GM23248 (cell line): ENCODE results near the gene SPATA46. TPM values are rescaled to one million over a fixed set of nuclear protein-coding genes. Genes with fewer than 3 reads are reported as not detected.

Experiments used
- DNase-seq: peaks from one replicate; pipeline ENCODE4 v3.0.0-alpha.2; 2015
- H2AFZ ChIP-seq: fragments of 200-600 bp; sonication (generic); 2 replicates; pipeline ENCODE4 v1.6.1; 2016; ENCODE audit warnings: antibody characterized with exemption
- H3F3A ChIP-seq: fragments of 200-600 bp; sonication (generic); 2 replicates; pipeline ENCODE4 v1.6.1; 2016; ENCODE audit warnings: mild to moderate bottlenecking, antibody characterized with exemption, mixed run types; ENCODE audit not compliant: insufficient read depth
- H3K27ac ChIP-seq: fragments of 200-600 bp; sonication (generic); 2 replicates; pipeline ENCODE4 v1.5.1; 2016; ENCODE audit warnings: mild to moderate bottlenecking
- H3K27me3 ChIP-seq: fragments of 200-600 bp; sonication (generic); replicated peaks from 2 replicates; pipeline ENCODE4 v1.6.1; 2016; ENCODE audit warnings: mild to moderate bottlenecking; ENCODE audit not compliant: insufficient read depth
- H3K36me3 ChIP-seq: fragments of 200-600 bp; sonication (generic); 2 replicates; pipeline ENCODE4 v1.6.1; 2016; ENCODE audit warnings: low read depth, mild to moderate bottlenecking
- H3K4me1 ChIP-seq: fragments of 200-600 bp; sonication (generic); 2 replicates; pipeline ENCODE4 v1.6.1; 2016; ENCODE audit warnings: mild to moderate bottlenecking; ENCODE audit not compliant: insufficient read depth
- H3K4me2 ChIP-seq: fragments of 200-600 bp; sonication (generic); one replicate; pipeline ENCODE4 v1.6.1; 2016; ENCODE audit warnings: mild to moderate bottlenecking; ENCODE audit not compliant: unreplicated experiment
- H3K4me3 ChIP-seq: fragments of 200-600 bp; sonication (generic); 2 replicates; pipeline ENCODE4 v1.5.1; 2016; ENCODE audit warnings: mild to moderate bottlenecking
- H3K79me2 ChIP-seq: fragments of 200-600 bp; sonication (generic); 2 replicates; pipeline ENCODE4 v1.6.1; 2016; ENCODE audit warnings: mild to moderate bottlenecking; ENCODE audit not compliant: insufficient read depth
- H3K9ac ChIP-seq: fragments of 200-600 bp; sonication (generic); 2 replicates; pipeline ENCODE4 v1.6.1; 2016; ENCODE audit warnings: mild to moderate bottlenecking
- H3K9me2 ChIP-seq: fragments of 200-600 bp; sonication (generic); 2 replicates; pipeline ENCODE4 v1.6.1; 2016; ENCODE audit warnings: mixed run types, mild to moderate bottlenecking, moderate library complexity; ENCODE audit not compliant: insufficient read depth
- H3K9me3 ChIP-seq: fragments of 200-600 bp; sonication (generic); one replicate; pipeline ENCODE4 v1.6.1; 2017; ENCODE audit warnings: low read depth
- H4K20me1 ChIP-seq: fragments of 200-600 bp; sonication (generic); 2 replicates; pipeline ENCODE4 v1.6.0; 2016; ENCODE audit not compliant: insufficient read depth
- EZH2 ChIP-seq: fragments of 200-600 bp; sonication (generic); IDR thresholded peaks from 2 replicates; pipeline ENCODE4 v1.6.1; 2018; ENCODE audit warnings: antibody characterized with exemption, mild to moderate bottlenecking; ENCODE audit not compliant: insufficient read depth, poor library complexity, severe bottlenecking
- EZH2phosphoT487 ChIP-seq: fragments of 200-600 bp; sonication (generic); IDR thresholded peaks from 2 replicates; pipeline ENCODE4 v1.6.1; 2018; ENCODE audit warnings: antibody characterized with exemption, moderate library complexity, mild to moderate bottlenecking, low read depth; ENCODE audit not compliant: insufficient read depth
- WGBS, 2 experiments: methylation state at CpG; one replicate each; pipeline ENCODE4 v1.1.6; 2015 to 2017; ENCODE audit warnings: low lambda C conversion rate in 2 of 2, low coverage in 1 of 2; ENCODE audit errors: missing lambda C conversion rate in 2 of 2; 5-methylcytosine and 5-hydroxymethylcytosine counted together
- in situ Hi-C: fragments of 300-500 bp; cut with MboI; formaldehyde crosslinking; loops from 2 replicates; pipeline ENCODE4 v1.15.0; 2020
- polyA plus RNA-seq: library from polyadenylated mRNA; unstranded; fragments of >200 nt; fragmentation: Nextera tagmentation; extraction: Ambion mirVana; gene quantifications from 2 replicates; pipeline ENCODE4 v1.2.1, GENCODE V29; 2016
- total RNA-seq: library from RNA; depleted of rRNA; stranded (reverse); fragments of >200 nt; shearing (Covaris generic); gene quantifications from 2 replicates; pipeline ENCODE4 v1.2.3, GENCODE V29; 2014

Gene SPATA46
- total and polyA plus RNA-seq, 2 experiments from 2014 or later, result not detected

- no peak overlapping the region for H3K4me2 ChIP-seq
- H4K20me1 ChIP-seq, result no peaks in the 10 kb centered on the region
- TF ChIP-seq EZH2, result no peak
- TF ChIP-seq EZH2phosphoT487, result no peak
- H3K27me3 ChIP-seq, result no peaks in the 10 kb centered on the region
- H2AFZ ChIP-seq, result no peak overlapping the region
- H3K9me2 ChIP-seq, result no peaks in the 10 kb centered on the region
- H3K4me3 ChIP-seq, result no peak overlapping the region
- in situ Hi-C loops, result loop anchor here (25.0 kb wide), 1 partner anchor 448 kb away; no protein-coding TSS in a partner anchor
- H3K9me3 ChIP-seq, result no peaks in the 10 kb centered on the region
- H3K27ac ChIP-seq, result no peak overlapping the region
- no peaks in the 10 kb centered on the region for H3K36me3 ChIP-seq
- no peaks in the 10 kb centered on the region for H3F3A ChIP-seq
- H3K4me1 ChIP-seq, result no peaks in the 10 kb centered on the region
- no peaks in the 10 kb centered on the region for H3K79me2 ChIP-seq
- DNase-seq, result no peak
- no peak overlapping the region for H3K9ac ChIP-seq
- WGBS, 2 experiments, result 80 to 89% methylated on average over 3 of the region's 3 CpGs
These were observed 12.8 kb downstream of the SPATA46 start for GRCh38 chr1:162363823-162364222.

- Histone ChIP-seq H3K79me2 (no peaks in the 10 kb centered on the region), H3F3A (no peaks in the 10 kb centered on the region), H3K4me1 (no peaks in the 10 kb centered on the region), H3K4me3 (no peak overlapping the region), H3K27me3 (no peaks in the 10 kb centered on the region), H2AFZ (no peak overlapping the region), H3K36me3 (no peaks in the 10 kb centered on the region), H3K9me3 (no peaks in the 10 kb centered on the region), H3K27ac (no peak overlapping the region), H3K4me2 (no peak overlapping the region), H3K9me2 (no peaks in the 10 kb centered on the region), H4K20me1 (no peaks in the 10 kb centered on the region), H3K9ac (no peak overlapping the region)
- no peak for DNase-seq
- in situ Hi-C loops, result loop anchor here (25.0 kb wide), 1 partner anchor 451 kb away; no protein-coding TSS in a partner anchor
- TF ChIP-seq EZH2phosphoT487, result no peak
- TF ChIP-seq EZH2, result no peak
- WGBS, 2 experiments, result 68 to 84% methylated on average over 5 of the region's 5 CpGs
These were observed 15.3 kb downstream of the SPATA46 start for GRCh38 chr1:162361349-162361748.

GRCh38 chr1:162360874-162361260 is 15.8 kb downstream of the SPATA46 start:
- Histone ChIP-seq H4K20me1 (no peaks in the 10 kb centered on the region), H3K4me2 (no peak overlapping the region), H3K27me3 (no peaks in the 10 kb centered on the region), H3K9me2 (no peaks in the 10 kb centered on the region), H3K27ac (no peak overlapping the region), H3K9ac (no peak overlapping the region), H2AFZ (no peak overlapping the region), H3K9me3 (no peaks in the 10 kb centered on the region), H3K36me3 (no peaks in the 10 kb centered on the region), H3F3A (no peaks in the 10 kb centered on the region), H3K79me2 (no peaks in the 10 kb centered on the region), H3K4me3 (no peak overlapping the region), H3K4me1 (no peaks in the 10 kb centered on the region)
- DNase-seq, result no peak
- WGBS, 2 experiments, result 83 to 88% methylated on average over 4 of the region's 4 CpGs
- in situ Hi-C loops, result loop anchor here (25.0 kb wide), 1 partner anchor 451 kb away; no protein-coding TSS in a partner anchor
- TF ChIP-seq EZH2 (no peak), EZH2phosphoT487 (no peak)

- Histone ChIP-seq H3K4me3 (no peak overlapping the region), H3K9me3 (no peaks in the 10 kb centered on the region), H4K20me1 (no peaks in the 10 kb centered on the region), H2AFZ (no peak overlapping the region), H3K4me2 (no peak overlapping the region), H3K36me3 (no peaks in the 10 kb centered on the region), H3K4me1 (no peaks in the 10 kb centered on the region), H3K27me3 (no peaks in the 10 kb centered on the region), H3K79me2 (no peaks in the 10 kb centered on the region), H3K9me2 (no peaks in the 10 kb centered on the region), H3K27ac (no peak overlapping the region), H3F3A (no peaks in the 10 kb centered on the region), H3K9ac (no peak overlapping the region)
- DNase-seq, result no peak
- 81 to 83% methylated on average over 10 of the region's 10 CpGs for WGBS, 2 experiments
- TF ChIP-seq EZH2phosphoT487, result no peak
- TF ChIP-seq EZH2, result no peak
- in situ Hi-C loops, result loop anchor here (25.0 kb wide), 1 partner anchor 452 kb away; no protein-coding TSS in a partner anchor
These were observed 16.3 kb downstream of the SPATA46 start for GRCh38 chr1:162360237-162360873.
